OCI-LY1 (cell line): ENCODE measurements around the gene TCERG1L.
"Not testable (repeated sequence)": the region's sequence is repeated elsewhere in the genome, so short reads cannot be mapped to it uniquely, and the experiment has no call there.

ENCODE experiments used
- H2AFZ ChIP-seq: fragments of 200-600 bp; sonication (generic), shearing (Covaris generic); 2 replicates; pipeline ENCODE4 v1.6.0; 2014; ENCODE audit warnings: antibody characterized with exemption, mild to moderate bottlenecking, low read length
- H3F3A ChIP-seq: fragments of 200-600 bp; sonication (generic), shearing (Covaris generic); 2 replicates; pipeline ENCODE4 v1.6.0; 2014; ENCODE audit warnings: mild to moderate bottlenecking, antibody characterized with exemption, low read length, moderate library complexity; ENCODE audit not compliant: insufficient read depth
- H3K27ac ChIP-seq: fragments of 200-600 bp; sonication (generic); 2 replicates; pipeline ENCODE4 v1.5.1; 2014; ENCODE audit warnings: low read length, mixed run types, mild to moderate bottlenecking, low read depth; ENCODE audit not compliant: poor library complexity, severe bottlenecking
- H3K27me3 ChIP-seq: fragments of 200-600 bp; sonication (generic); 2 replicates; pipeline ENCODE4 v1.6.0; 2014; ENCODE audit warnings: antibody characterized with exemption, mild to moderate bottlenecking, low read length, moderate library complexity; ENCODE audit not compliant: insufficient read depth
- H3K36me3 ChIP-seq: fragments of 200-600 bp; sonication (generic); 2 replicates; pipeline ENCODE4 v1.6.1; 2014; ENCODE audit warnings: mild to moderate bottlenecking, antibody characterized with exemption, low read length, moderate library complexity, mixed read lengths; ENCODE audit not compliant: insufficient read depth
- H3K4me1 ChIP-seq: fragments of 200-600 bp; sonication (generic); 2 replicates; pipeline ENCODE4 v1.5.1; 2014; ENCODE audit warnings: mild to moderate bottlenecking, low read length, moderate library complexity; ENCODE audit not compliant: insufficient read depth, severe bottlenecking
- H3K4me2 ChIP-seq: fragments of 200-600 bp; sonication (generic), shearing (Covaris generic); 2 replicates; pipeline ENCODE4 v1.6.1; 2014; ENCODE audit warnings: low read length
- H3K4me3 ChIP-seq: fragments of 200-600 bp; sonication (generic); 2 replicates; pipeline ENCODE4 v1.5.1; 2014; ENCODE audit warnings: low read length, low read depth, mild to moderate bottlenecking, mixed read lengths; ENCODE audit not compliant: poor library complexity, severe bottlenecking
- H3K79me2 ChIP-seq: fragments of 200-600 bp; shearing (Covaris generic); 2 replicates; pipeline ENCODE4 v1.6.1; 2016; ENCODE audit warnings: mixed run types, low read length, mixed read lengths; ENCODE audit not compliant: insufficient read depth
- H3K9ac ChIP-seq: fragments of 200-600 bp; sonication (generic), shearing (Covaris generic); 2 replicates; pipeline ENCODE4 v1.6.1; 2014; ENCODE audit warnings: mild to moderate bottlenecking, low read length, mixed read lengths
- H3K9me2 ChIP-seq: fragments of 200-600 bp; sonication (generic), shearing (Covaris generic); 2 replicates; pipeline ENCODE4 v1.6.1; 2014; ENCODE audit warnings: low read depth, mild to moderate bottlenecking, low read length, mixed read lengths
- H3K9me3 ChIP-seq: fragments of 200-600 bp; shearing (Covaris generic); 2 replicates; pipeline ENCODE4 v1.6.1; 2014; ENCODE audit warnings: low read length, mixed read lengths
- H4K20me1 ChIP-seq: fragments of 200-600 bp; sonication (generic), shearing (Covaris generic); 2 replicates; pipeline ENCODE4 v1.6.0; 2016; ENCODE audit warnings: mild to moderate bottlenecking, low read length; ENCODE audit not compliant: insufficient read depth
- EZH2 ChIP-seq: fragments of 200-600 bp; sonication (generic), shearing (Covaris generic); IDR thresholded peaks from 2 replicates; pipeline ENCODE4 v1.8.0; 2017; ENCODE audit warnings: borderline replicate concordance, mixed run types, mild to moderate bottlenecking, antibody characterized with exemption, low read length, moderate library complexity, mixed read lengths
- TF ChIP-seq, protein P1 (sequence below): fragments of 200-600 bp; sonication (generic), shearing (Covaris generic); IDR thresholded peaks from 2 replicates; pipeline ENCODE4 v1.5.1; 2017; ENCODE audit warnings: mild to moderate bottlenecking, antibody characterized with exemption, low read length, moderate library complexity, mixed read lengths

Gene TCERG1L

GRCh38 chr10:131140606-131141005 lies 170.9 kb downstream of the TCERG1L start:
- no peaks in the 10 kb centered on the region for H3K36me3 ChIP-seq

DNA sequence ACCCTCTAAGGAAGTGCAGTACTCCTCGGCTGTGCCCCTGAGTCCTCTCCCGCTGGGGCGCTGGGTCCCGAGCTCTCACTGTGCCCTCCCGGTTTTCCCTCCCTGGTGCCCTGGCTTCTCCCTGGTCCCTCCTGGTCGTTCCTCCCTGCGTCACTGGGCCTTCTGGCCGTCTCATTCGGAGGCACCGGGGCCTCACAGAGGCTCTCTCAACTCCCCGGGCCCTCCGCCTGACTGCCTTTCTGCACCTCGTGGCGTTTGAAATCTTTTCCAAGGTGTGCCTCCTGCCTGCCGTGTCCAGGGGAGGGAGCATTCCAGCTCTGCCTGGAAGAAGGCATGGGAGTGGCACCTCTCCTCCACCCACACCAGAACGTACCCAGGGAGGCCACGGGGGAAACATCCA lies 174.3 kb downstream of the TCERG1L start:
- no peak overlapping the region for H3K27ac ChIP-seq
- no peaks in the 10 kb centered on the region for H3K9me2 ChIP-seq
- H2AFZ ChIP-seq = no peak overlapping the region
- no peaks in the 10 kb centered on the region for H3F3A ChIP-seq
- no peaks in the 10 kb centered on the region for H3K36me3 ChIP-seq
- no peaks in the 10 kb centered on the region for H3K4me1 ChIP-seq
- H3K9me3 ChIP-seq = no peaks in the 10 kb centered on the region
- H3K4me2 ChIP-seq = no peak overlapping the region
- no peaks in the 10 kb centered on the region for H3K27me3 ChIP-seq
- no peaks in the 10 kb centered on the region for H3K79me2 ChIP-seq
- no peaks in the 10 kb centered on the region for H4K20me1 ChIP-seq
- no peak overlapping the region for H3K4me3 ChIP-seq
- no peak overlapping the region for H3K9ac ChIP-seq
- TF ChIP-seq, protein P1, sequence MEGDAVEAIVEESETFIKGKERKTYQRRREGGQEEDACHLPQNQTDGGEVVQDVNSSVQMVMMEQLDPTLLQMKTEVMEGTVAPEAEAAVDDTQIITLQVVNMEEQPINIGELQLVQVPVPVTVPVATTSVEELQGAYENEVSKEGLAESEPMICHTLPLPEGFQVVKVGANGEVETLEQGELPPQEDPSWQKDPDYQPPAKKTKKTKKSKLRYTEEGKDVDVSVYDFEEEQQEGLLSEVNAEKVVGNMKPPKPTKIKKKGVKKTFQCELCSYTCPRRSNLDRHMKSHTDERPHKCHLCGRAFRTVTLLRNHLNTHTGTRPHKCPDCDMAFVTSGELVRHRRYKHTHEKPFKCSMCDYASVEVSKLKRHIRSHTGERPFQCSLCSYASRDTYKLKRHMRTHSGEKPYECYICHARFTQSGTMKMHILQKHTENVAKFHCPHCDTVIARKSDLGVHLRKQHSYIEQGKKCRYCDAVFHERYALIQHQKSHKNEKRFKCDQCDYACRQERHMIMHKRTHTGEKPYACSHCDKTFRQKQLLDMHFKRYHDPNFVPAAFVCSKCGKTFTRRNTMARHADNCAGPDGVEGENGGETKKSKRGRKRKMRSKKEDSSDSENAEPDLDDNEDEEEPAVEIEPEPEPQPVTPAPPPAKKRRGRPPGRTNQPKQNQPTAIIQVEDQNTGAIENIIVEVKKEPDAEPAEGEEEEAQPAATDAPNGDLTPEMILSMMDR = no peak
- TF ChIP-seq EZH2 = no peak

More at GRCh38 chr10:131140606-131141005, 170.9 kb downstream of the TCERG1L start:
- Histone ChIP-seq H3K79me2 (no peaks in the 10 kb centered on the region), H3F3A (no peaks in the 10 kb centered on the region), H3K4me2 (no peak overlapping the region), H2AFZ (no peak overlapping the region), H3K4me3 (no peak overlapping the region), H4K20me1 (no peaks in the 10 kb centered on the region), H3K9me2 (no peaks in the 10 kb centered on the region), H3K27ac (no peak overlapping the region), H3K9ac (no peak overlapping the region), H3K4me1 (no peaks in the 10 kb centered on the region), H3K27me3 (no peaks in the 10 kb centered on the region), H3K9me3 (no peaks in the 10 kb centered on the region)
- no peak for TF ChIP-seq EZH2
- TF ChIP-seq, protein P1 = no peak

DNA sequence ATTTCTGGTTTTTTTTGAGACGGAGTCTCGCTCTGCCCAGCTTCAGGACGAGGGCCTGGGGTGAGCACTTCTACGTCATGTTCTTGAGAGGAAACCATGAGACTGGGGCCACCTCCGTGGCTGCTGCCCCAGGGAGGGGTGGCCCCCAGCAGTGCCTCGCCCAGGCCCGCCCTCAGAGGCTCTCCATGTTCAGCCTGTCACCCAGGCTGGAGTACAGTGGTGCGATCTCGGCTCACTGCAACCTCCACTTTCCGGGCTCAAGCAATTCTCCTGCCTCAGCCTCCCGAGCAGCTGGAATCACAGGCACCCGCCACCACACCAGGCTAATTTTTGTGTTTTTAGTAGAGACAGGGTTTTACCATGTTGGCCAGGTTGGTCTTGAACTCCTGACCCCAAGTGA lies 175.2 kb downstream of the TCERG1L start:
- not testable (repeated sequence) for H3K9me2 ChIP-seq, H2AFZ ChIP-seq, H3K9ac ChIP-seq, H4K20me1 ChIP-seq, H3K27me3 ChIP-seq, H3K4me2 ChIP-seq, H3K27ac ChIP-seq, H3F3A ChIP-seq, H3K36me3 ChIP-seq, H3K9me3 ChIP-seq, H3K79me2 ChIP-seq, H3K4me3 ChIP-seq, H3K4me1 ChIP-seq

- Histone ChIP-seq H4K20me1 (no peaks in the 10 kb centered on the region), H3K4me2 (no peak overlapping the region), H3K36me3 (no peaks in the 10 kb centered on the region), H3K9me2 (no peaks in the 10 kb centered on the region), H3K27ac (no peak overlapping the region), H3K4me1 (no peaks in the 10 kb centered on the region), H3K9ac (no peak overlapping the region), H3K27me3 (no peaks in the 10 kb centered on the region), H3F3A (no peaks in the 10 kb centered on the region), H3K4me3 (no peak overlapping the region), H3K9me3 (no peaks in the 10 kb centered on the region), H2AFZ (no peak overlapping the region), H3K79me2 (no peaks in the 10 kb centered on the region)
- TF ChIP-seq EZH2 = no peak
- TF ChIP-seq, protein P1 = no peak
Measured at GRCh38 chr10:131135716-131136115, 175.8 kb downstream of the TCERG1L start.
